PC-9 (cell line): ENCODE measurements around the gene FARSA. TPM values are rescaled to one million over a fixed set of nuclear protein-coding genes. Genes with fewer than 3 reads are reported as not detected.

Experiments used
- BruUV-seq: library from RNA; stranded (reverse); fragments of 400-500 nt; replicated peaks from 2 replicates; lab custom pipeline; 2021; lab: Mats Ljungman, UMichigan
- CTCF ChIA-PET: fragments of 300-600 bp; sonication (Branson Sonifier 250); formaldehyde crosslinking; loops from one replicate; lab custom pipeline; 2022; ENCODE audit warnings: antibody characterized with exemption; lab: Charles Lee
- POLR2A ChIA-PET: fragments of 300-600 bp; sonication (Branson Sonifier 250); formaldehyde crosslinking; loops from one replicate; lab custom pipeline; 2022; ENCODE audit warnings: antibody characterized with exemption; ENCODE audit not compliant: unreplicated experiment; lab: Charles Lee
- DNase-seq, 2 experiments: peaks; one replicate each; pipeline versions ENCODE4 v3.0.0 to v3.0.0-alpha.2; 2015 to 2022; ENCODE audit warnings: mixed read lengths in 1 of 2
- H2AFZ ChIP-seq: fragments of 200-600 bp; sonication (generic); 2 replicates; pipeline ENCODE4 v1.8.1; 2017; ENCODE audit warnings: antibody characterized with exemption
- H3F3A ChIP-seq: fragments of 200-600 bp; sonication (generic); 2 replicates; pipeline ENCODE4 v1.8.1; 2017; ENCODE audit warnings: antibody characterized with exemption, mild to moderate bottlenecking, low read depth; ENCODE audit not compliant: insufficient read depth
- H3K27ac ChIP-seq: fragments of 200-600 bp; sonication (generic); 2 replicates; pipeline ENCODE4 v1.6.1; 2016; ENCODE audit warnings: mixed run types
- H3K27me3 ChIP-seq: fragments of 200-600 bp; sonication (generic); 2 replicates; pipeline ENCODE4 v1.6.1; 2016; ENCODE audit warnings: low read depth, mixed run types; ENCODE audit not compliant: insufficient read depth
- H3K36me3 ChIP-seq: fragments of 200-600 bp; sonication (generic); 2 replicates; pipeline ENCODE4 v1.6.1; 2016; ENCODE audit warnings: low read depth, mixed run types
- H3K4me1 ChIP-seq: fragments of 200-600 bp; sonication (generic); replicated peaks from 2 replicates; pipeline ENCODE4 v1.6.1; 2016; ENCODE audit warnings: mixed run types; ENCODE audit not compliant: insufficient read depth
- H3K4me2 ChIP-seq: fragments of 200-600 bp; sonication (generic); 2 replicates; pipeline ENCODE4 v1.6.1; 2017; ENCODE audit warnings: mixed run types
- H3K4me3 ChIP-seq: fragments of 200-600 bp; sonication (generic); 2 replicates; pipeline ENCODE4 v1.6.1; 2016; ENCODE audit warnings: mixed run types
- H3K79me2 ChIP-seq: fragments of 200-600 bp; sonication (generic); 2 replicates; pipeline ENCODE4 v1.6.1; 2017; ENCODE audit warnings: low read depth, mixed run types
- H3K9me2 ChIP-seq: fragments of 200-600 bp; sonication (generic); 2 replicates; pipeline ENCODE4 v1.8.1; 2017; ENCODE audit warnings: mild to moderate bottlenecking; ENCODE audit not compliant: insufficient read depth
- H3K9me3 ChIP-seq: fragments of 200-600 bp; sonication (generic); 2 replicates; pipeline ENCODE4 v1.8.1; 2016; ENCODE audit warnings: low read depth; ENCODE audit not compliant: insufficient read depth
- H4K20me1 ChIP-seq: fragments of 200-600 bp; sonication (generic); 2 replicates; pipeline ENCODE4 v1.8.1; 2017; ENCODE audit not compliant: insufficient read depth
- CTCF ChIP-seq: fragments of 200-600 bp; sonication (generic); conservative IDR thresholded peaks from 2 replicates; pipeline ENCODE4 v1.6.1; 2017; ENCODE audit warnings: mixed run types, antibody characterized with exemption, mild to moderate bottlenecking, moderate library complexity
- EZH2 ChIP-seq: fragments of 200-600 bp; sonication (generic); IDR thresholded peaks from 2 replicates; pipeline ENCODE4 v1.8.0; 2017; ENCODE audit warnings: antibody characterized with exemption, low read depth
- intact Hi-C: fragments of 100-400 bp; cut with micrococcal nuclease; formaldehyde crosslinking; loops from one replicate; pipeline ENCODE4 v1.10.0; 2022; ENCODE audit not compliant: unreplicated experiment
- total RNA-seq: library from RNA; stranded (reverse); gene quantifications from 2 replicates; pipeline ENCODE4 v1.2.3, GENCODE V29; 2021

Gene FARSA
- total RNA-seq, 1 experiment from 2014 or later: 53.7 TPM

GRCh38 chr19:12932392-12933286 lies 872 bp downstream of the FARSA start:
- peaks cover 15% of the 10 kb centered on the region; the same call in 1 of the 2 replicates for H3K36me3 ChIP-seq
- peaks cover 3% of the 10 kb centered on the region for H4K20me1 ChIP-seq
- H2AFZ ChIP-seq: peak overlapping the region; percentile 93
- peak overlapping the region; percentile 96 for H3K4me2 ChIP-seq
- intact Hi-C loops: no loop called here
- POLR2A ChIA-PET: no interaction called here
- CTCF ChIA-PET: no interaction called here
- peaks cover 17% of the 10 kb centered on the region for H3K4me1 ChIP-seq
- no peaks in the 10 kb centered on the region; the same call in 1 of the 2 replicates for H3F3A ChIP-seq
- H3K9me2 ChIP-seq: no peaks in the 10 kb centered on the region
- peaks cover 30% of the 10 kb centered on the region for H3K79me2 ChIP-seq
- H3K9me3 ChIP-seq: no peaks in the 10 kb centered on the region
- peak overlapping the region; percentile 25; the same call in 1 of the 2 replicates for H3K27ac ChIP-seq
- DNase-seq: no peak
- TF ChIP-seq CTCF (no peak), EZH2 (no peak)
- peak overlapping the region; percentile 91 for H3K4me3 ChIP-seq
- BruUV-seq: no TSS peak
- no peaks in the 10 kb centered on the region for H3K27me3 ChIP-seq

- BruUV-seq: no TSS peak
- Histone ChIP-seq H3K4me1 (peaks cover 12% of the 10 kb centered on the region), H3F3A (no peaks in the 10 kb centered on the region; the same call in 1 of the 2 replicates), H3K9me3 (no peaks in the 10 kb centered on the region), H3K27ac (no peak overlapping the region), H3K79me2 (peaks cover 30% of the 10 kb centered on the region), H3K4me2 (no peak overlapping the region), H3K27me3 (no peaks in the 10 kb centered on the region), H2AFZ (no peak overlapping the region), H3K36me3 (peaks cover 32% of the 10 kb centered on the region), H4K20me1 (peaks cover 3% of the 10 kb centered on the region), H3K4me3 (no peak overlapping the region), H3K9me2 (no peaks in the 10 kb centered on the region)
- TF ChIP-seq CTCF (no peak), EZH2 (no peak)
- intact Hi-C loops: no loop called here
- no peak for DNase-seq
- ChIA-PET CTCF (no interaction called here), POLR2A (no interaction called here)
These were observed 3.4 kb downstream of the FARSA start for GRCh38 chr19:12930002-12930645.

- H3K9me2 ChIP-seq: no peaks in the 10 kb centered on the region
- ChIA-PET CTCF (no interaction called here), POLR2A (interaction anchor here (0.7 kb wide), 1 partner anchor 13 kb away, joined by 4 read pairs; no protein-coding TSS in a partner anchor)
- H3K27ac ChIP-seq: no peak overlapping the region
- H3K4me1 ChIP-seq: no peaks in the 10 kb centered on the region; the same call in 1 of the 2 replicates
- intact Hi-C loops: no loop called here
- peaks cover 40% of the 10 kb centered on the region for H3K36me3 ChIP-seq
- H3K79me2 ChIP-seq: no peaks in the 10 kb centered on the region
- no peaks in the 10 kb centered on the region for H3K9me3 ChIP-seq
- TF ChIP-seq CTCF: no peak
- no peak for TF ChIP-seq EZH2
- no peak for DNase-seq
- no TSS peak for BruUV-seq
- no peak overlapping the region for H3K4me2 ChIP-seq
- no peak overlapping the region for H3K4me3 ChIP-seq
- H3K27me3 ChIP-seq: no peaks in the 10 kb centered on the region
- H3F3A ChIP-seq: peaks cover 28% of the 10 kb centered on the region
- no peaks in the 10 kb centered on the region; the same call in 1 of the 2 replicates for H4K20me1 ChIP-seq
- H2AFZ ChIP-seq: no peak overlapping the region
These were observed 8.7 kb downstream of the FARSA start for GRCh38 chr19:12924621-12925310.
